Breast epithelium (tissue), 4 donors: ENCODE measurements around the gene SLC2A14. TPM values are rescaled to one million over a fixed set of nuclear protein-coding genes. Genes with fewer than 3 reads are reported as not detected.
"Not testable (repeated sequence)": the region's sequence is repeated elsewhere in the genome, so short reads cannot be mapped to it uniquely, and the experiment has no call there.

Source experiments
- DNase-seq, 2 donors: peaks; one replicate each; pipeline ENCODE4 v3.0.0-alpha.2; 2019; ENCODE audit warnings: low spot score in 2 of 2
- H3K27ac ChIP-seq, 2 donors: fragments of 200-600 bp; sonication (generic) in 1 of 2; one replicate each; pipeline ENCODE4 v1.5.1; 2016 to 2019; ENCODE audit warnings: mild to moderate bottlenecking in 1 of 2
- H3K27me3 ChIP-seq, 2 donors: fragments of 200-600 bp; sonication (generic) in 1 of 2; one replicate each; pipeline versions ENCODE4 v1.5.1 to v1.6.0; 2017 to 2019; ENCODE audit warnings: control low read depth in 1 of 2, mild to moderate bottlenecking in 1 of 2
- H3K36me3 ChIP-seq: fragments of 200-600 bp; one replicate; pipeline ENCODE4 v1.5.1; 2019
- H3K4me1 ChIP-seq, 2 donors: fragments of 200-600 bp; sonication (generic); one replicate each; pipeline ENCODE4 v1.5.1; 2016 to 2019; ENCODE audit warnings: control low read depth in 1 of 2
- H3K4me3 ChIP-seq, 3 donors: fragments of 200-600 bp; sonication (generic); 1 replicate in 2 of 3; 2 replicates in 1 of 3; pipeline ENCODE4 v1.5.1; 2016 to 2019; ENCODE audit warnings: mild to moderate bottlenecking in 3 of 3, moderate library complexity in 2 of 3
- H3K9me3 ChIP-seq, 2 donors: fragments of 200-600 bp; sonication (generic) in 1 of 2; one replicate each; pipeline ENCODE4 v1.5.1; 2016 to 2019; ENCODE audit warnings: control low read depth in 1 of 2
- CTCF ChIP-seq, 3 donors: fragments of 450-650 bp; IDR thresholded peaks; one replicate each; pipeline ENCODE4 v1.5.1; 2016 to 2017; ENCODE audit warnings: antibody characterized with exemption in 3 of 3, mild to moderate bottlenecking in 3 of 3, moderate library complexity in 3 of 3
- POLR2A ChIP-seq: fragments of 450-650 bp; IDR thresholded peaks from one replicate; pipeline ENCODE4 v1.6.1; 2016; ENCODE audit warnings: antibody characterized with exemption, mild to moderate bottlenecking, moderate library complexity
- POLR2AphosphoS5 ChIP-seq, 3 donors: sonication (generic); formaldehyde crosslinking; IDR thresholded peaks; one replicate each; pipeline ENCODE4 v1.6.1; 2017; ENCODE audit warnings: antibody characterized with exemption in 3 of 3
- intact Hi-C: fragments of 100-400 bp; cut with DNase I; formaldehyde crosslinking; loops from one replicate; pipeline ENCODE4 v1.15.1; 2023; ENCODE audit warnings: low total_unique reads
- total RNA-seq, 3 donors: library from RNA; depleted of rRNA; stranded (reverse); fragments of >200 nt; gene quantifications; one replicate each; pipeline ENCODE4 v1.1.0, GENCODE V29; 2016

Gene SLC2A14
- total RNA-seq, 3 donors from 2014 or later = 2.7 TPM; not detected in 2

GRCh38 chr12:7806863-7807487 lies 65.7 kb downstream of the SLC2A14 start:
- intact Hi-C loops = no loop called here
- no peak for DNase-seq

GRCh38 chr12:7806319-7806718 lies 66.4 kb downstream of the SLC2A14 start:
- H3K9me3 ChIP-seq, intact Hi-C loops, DNase-seq, H3K27ac ChIP-seq, H3K4me3 ChIP-seq, H3K36me3 ChIP-seq, H3K27me3 ChIP-seq, H3K4me1 ChIP-seq: not testable (repeated sequence)

More at GRCh38 chr12:7806863-7807487, 65.7 kb downstream of the SLC2A14 start:
- TF ChIP-seq POLR2A (no peak), CTCF (IDR thresholded peaks at IDR 0.05) (peak in 2 of 3 donors; percentile 37 to 70)
- Histone ChIP-seq H3K27me3 (no peaks in the 10 kb centered on the region), H3K9me3 (no peaks in the 10 kb centered on the region), H3K4me3 (no peak overlapping the region), H3K36me3 (no peaks in the 10 kb centered on the region), H3K4me1 (no peaks in the 10 kb centered on the region), H3K27ac (no peak overlapping the region)

GRCh38 chr12:7801460-7801859 lies 71.3 kb downstream of the SLC2A14 start:
- Histone ChIP-seq H3K4me1 (no peaks in the 10 kb centered on the region), H3K27ac (no peak overlapping the region), H3K4me3 (no peak overlapping the region), H3K36me3 (no peaks in the 10 kb centered on the region), H3K9me3 (no peaks in the 10 kb centered on the region), H3K27me3 (no peaks in the 10 kb centered on the region)
- DNase-seq = no peak
- no peak for TF ChIP-seq POLR2A
- no peak for TF ChIP-seq CTCF (IDR thresholded peaks at IDR 0.05)
- TF ChIP-seq POLR2AphosphoS5 (IDR thresholded peaks at IDR 0.05) = no peak
- intact Hi-C loops = no loop called here

GRCh38 chr12:7798750-7799308 lies 73.9 kb downstream of the SLC2A14 start:
- intact Hi-C loops, H3K27me3 ChIP-seq, H3K9me3 ChIP-seq, H3K4me3 ChIP-seq, H3K27ac ChIP-seq, H3K36me3 ChIP-seq, DNase-seq, H3K4me1 ChIP-seq: not testable (repeated sequence)

- intact Hi-C loops = no loop called here
- no peak overlapping the region for H3K4me3 ChIP-seq
- H3K36me3 ChIP-seq = no peaks in the 10 kb centered on the region
- no peaks in the 10 kb centered on the region for H3K27me3 ChIP-seq
- no peak for TF ChIP-seq CTCF (IDR thresholded peaks at IDR 0.05)
- no peak for TF ChIP-seq POLR2A
- TF ChIP-seq POLR2AphosphoS5 (IDR thresholded peaks at IDR 0.05) = no peak
- no peak for DNase-seq
- no peak overlapping the region for H3K27ac ChIP-seq
- no peaks in the 10 kb centered on the region for H3K4me1 ChIP-seq
- no peaks in the 10 kb centered on the region for H3K9me3 ChIP-seq
Observed at GRCh38 chr12:7797698-7798398, 74.9 kb downstream of the SLC2A14 start.

- DNase-seq, H3K4me3 ChIP-seq, H3K27me3 ChIP-seq, H3K9me3 ChIP-seq, H3K36me3 ChIP-seq, H3K4me1 ChIP-seq, intact Hi-C loops, H3K27ac ChIP-seq: not testable (repeated sequence)
Observed at GRCh38 chr12:7797269-7797668, 75.4 kb downstream of the SLC2A14 start.
